HCT116 (cell line): ENCODE data around the gene NPS. TPM values are rescaled to one million over a fixed set of nuclear protein-coding genes. Genes with fewer than 3 reads are reported as not detected.

Source experiments
- ATAC-seq: fragments of 200-7000 bp; cut with Tn5 transposase; 2 replicates; pipeline ENCODE4 v1.9.1; 2020; ENCODE audit warnings: mild to moderate bottlenecking, moderate library complexity
- Bru-seq: library from RNA; stranded (reverse); fragments of 400-500 nt; gene quantifications from one replicate; lab custom pipeline; 2021; lab: Mats Ljungman, UMichigan
- BruChase-seq, 2 experiments: library from RNA; stranded (reverse); fragments of 400-500 nt; gene quantifications; one replicate each; lab custom pipeline; 2021; lab: Mats Ljungman, UMichigan
- BruUV-seq: library from RNA; stranded (reverse); fragments of 400-500 nt; replicated peaks from 2 replicates; lab custom pipeline; 2021; lab: Mats Ljungman, UMichigan
- CTCF ChIA-PET: fragments of 300-600 bp; sonication (Branson Sonifier 250); formaldehyde crosslinking; loops from one replicate; lab custom pipeline; 2021; ENCODE audit warnings: antibody characterized with exemption; lab: Charles Lee
- POLR2A ChIA-PET: fragments of 300-600, 350-600 bp; sonication (Branson Sonifier 250); formaldehyde crosslinking; loops from one replicate; lab custom pipeline; 2021; ENCODE audit warnings: antibody characterized with exemption; lab: Charles Lee
- RAD21 ChIA-PET, 2 experiments: fragments of 300-600 bp; sonication (Branson Sonifier 250); formaldehyde crosslinking; loops; one replicate each; lab custom pipeline; 2023; ENCODE audit warnings: low total read pairs in 2 of 2; ENCODE audit not compliant: uncharacterized antibody in 2 of 2, unreplicated experiment in 2 of 2, low non-redundant PET in 1 of 2; lab: Charles Lee
- DNase-seq: peaks from one replicate; pipeline ENCODE4 v3.0.0-alpha.2; 2010; ENCODE audit warnings: low read depth, low spot score
- H2AFZ ChIP-seq: fragments of 200-600 bp; shearing (Covaris generic), sonication (generic); 2 replicates; pipeline ENCODE4 v1.6.1; 2017; ENCODE audit warnings: low read depth, mixed run types, mixed read lengths, antibody characterized with exemption, low read length; ENCODE audit not compliant: poor library complexity, severe bottlenecking
- H3K27ac ChIP-seq: 2 replicates; pipeline ENCODE4 v1.5.1; 2012; ENCODE audit warnings: low read depth, low read length
- H3K27me3 ChIP-seq: fragments of 200-600 bp; sonication (generic); 2 replicates; pipeline ENCODE4 v1.6.1; 2016; ENCODE audit warnings: mixed run types, low read length, mixed read lengths; ENCODE audit not compliant: insufficient read depth
- H3K36me3 ChIP-seq, 2 experiments: fragments of 200-500 bp in 1 of 2; fragments of 200-600 bp in 1 of 2; sonication (Bioruptor generic) in 1 of 2; sonication (generic) in 1 of 2; 2 replicates each; pipeline versions ENCODE4 v1.5.1 to v1.6.1; 2014 to 2016; ENCODE audit warnings: low read length in 2 of 2, inconsistent platforms in 1 of 2, mixed read lengths in 1 of 2, mixed run types in 1 of 2; ENCODE audit not compliant: insufficient read depth in 2 of 2, control insufficient read depth in 1 of 2
- H3K4me1 ChIP-seq, 2 experiments: fragments of 200-600 bp in 1 of 2; sonication (generic) in 1 of 2; 2 replicates each; pipeline versions ENCODE4 v1.5.1 to v1.6.1; 2012 to 2017; ENCODE audit warnings: low read length in 2 of 2, inconsistent platforms in 1 of 2, mild to moderate bottlenecking in 1 of 2, mixed read lengths in 1 of 2, mixed run types in 1 of 2, moderate library complexity in 1 of 2; ENCODE audit not compliant: insufficient read depth in 2 of 2, control insufficient read depth in 1 of 2
- H3K4me2 ChIP-seq: fragments of 200-600 bp; sonication (generic); 2 replicates; pipeline ENCODE4 v1.6.1; 2017; ENCODE audit warnings: mixed run types, low read length, mixed read lengths
- H3K4me3 ChIP-seq, 2 experiments: fragments of 200-600 bp in 1 of 2; sonication (generic) in 1 of 2; replicated peaks in 1 of 2; 2 replicates each; pipeline ENCODE4 v1.5.1; 2011 to 2016; ENCODE audit warnings: low read length in 2 of 2, control low read depth in 1 of 2, low read depth in 1 of 2, mild to moderate bottlenecking in 1 of 2, mixed read lengths in 1 of 2, mixed run types in 1 of 2
- H3K79me2 ChIP-seq: fragments of 200-600 bp; sonication (generic); 2 replicates; pipeline ENCODE4 v1.6.1; 2017; ENCODE audit warnings: mild to moderate bottlenecking, mixed run types, low read length, moderate library complexity, mixed read lengths; ENCODE audit not compliant: insufficient read depth
- H3K9ac ChIP-seq: fragments of 200-600 bp; sonication (generic); 2 replicates; pipeline ENCODE4 v1.6.1; 2016; ENCODE audit warnings: low read length, mixed read lengths
- H3K9me2 ChIP-seq: fragments of 200-600 bp; sonication (generic), shearing (Covaris generic); 2 replicates; pipeline ENCODE4 v1.6.1; 2017; ENCODE audit warnings: mixed run types, mild to moderate bottlenecking, moderate library complexity; ENCODE audit not compliant: insufficient read depth
- H3K9me3 ChIP-seq, 2 experiments: fragments of 200-500 bp in 1 of 2; fragments of 200-600 bp in 1 of 2; sonication (Bioruptor generic) in 1 of 2; sonication (generic) in 1 of 2; 2 replicates each; pipeline ENCODE4 v1.6.1; 2014 to 2017; ENCODE audit warnings: low read length in 2 of 2, mixed read lengths in 2 of 2, inconsistent platforms in 1 of 2, low read depth in 1 of 2, mild to moderate bottlenecking in 1 of 2, mixed run types in 1 of 2, moderate library complexity in 1 of 2; ENCODE audit not compliant: control insufficient read depth in 1 of 2, insufficient read depth in 1 of 2
- H4K20me1 ChIP-seq: fragments of 200-600 bp; sonication (generic), shearing (Covaris generic); 2 replicates; pipeline ENCODE4 v1.6.1; 2017; ENCODE audit warnings: mixed run types, mild to moderate bottlenecking, moderate library complexity; ENCODE audit not compliant: insufficient read depth
- CBX3 ChIP-seq: IDR thresholded peaks from 2 replicates; pipeline ENCODE4 v1.6.1; 2012; ENCODE audit warnings: low read depth
- ELF1 ChIP-seq: IDR thresholded peaks from 2 replicates; pipeline ENCODE4 v1.6.1; 2012; ENCODE audit warnings: low read depth, borderline replicate concordance
- JUND ChIP-seq: IDR thresholded peaks from 2 replicates; pipeline ENCODE4 v1.6.1; 2012
- POLR2A ChIP-seq: IDR thresholded peaks from 2 replicates; pipeline ENCODE4 v1.7.0; 2011; ENCODE audit warnings: borderline replicate concordance; ENCODE audit not compliant: insufficient read depth, insufficient read length; ENCODE audit errors: extremely low read depth
- POLR2AphosphoS5 ChIP-seq: IDR thresholded peaks from 2 replicates; pipeline ENCODE4 v1.6.1; 2011; ENCODE audit warnings: mild to moderate bottlenecking, low read depth, low read length, moderate library complexity
- RAD21 ChIP-seq: IDR thresholded peaks from 2 replicates; pipeline ENCODE4 v1.6.1; 2012; ENCODE audit warnings: low read depth, mild to moderate bottlenecking
- SIN3A ChIP-seq: IDR thresholded peaks from 2 replicates; pipeline ENCODE4 v1.6.1; 2012; ENCODE audit warnings: low read depth
- TCF7L2 ChIP-seq: IDR thresholded peaks from 2 replicates; pipeline ENCODE4 v1.7.0; 2011; ENCODE audit warnings: borderline replicate concordance, inconsistent platforms; ENCODE audit not compliant: insufficient read depth, insufficient read length; ENCODE audit errors: extremely low read depth
- ZFX ChIP-seq: fragments of 450-650 bp; IDR thresholded peaks from 2 replicates; pipeline ENCODE4 v1.6.1; 2017
- ZNF274 ChIP-seq: fragments of 200-500 bp; sonication (Bioruptor generic); IDR thresholded peaks from 2 replicates; pipeline ENCODE4 v1.6.1; 2014; ENCODE audit warnings: mild to moderate bottlenecking, low read depth, low read length, inconsistent platforms
- intact Hi-C: fragments of 100-400 bp; cut with micrococcal nuclease; formaldehyde crosslinking; loops from 2 replicates; pipeline ENCODE4 v1.10.0; 2022
- long read RNA-seq: library from polyadenylated mRNA; unstranded; transcript quantifications from one replicate; pipeline ENCODE4 v2.0.0, GENCODE V29; 2021; ENCODE audit not compliant: unreplicated experiment
- polyA plus RNA-seq: library from polyadenylated mRNA; unstranded; fragments of >200 nt; gene quantifications from 2 replicates; pipeline ENCODE4 v1.2.1, GENCODE V29; 2012; ENCODE audit warnings: missing spikeins
- total RNA-seq: library from RNA; stranded (reverse); gene quantifications from one replicate; pipeline ENCODE4 v1.2.1, GENCODE V29; 2021; ENCODE audit not compliant: unreplicated experiment
- TF ChIP-seq, protein P1 (sequence below), 3 experiments: fragments of 200-600 bp in 1 of 3; sonication (generic) in 1 of 3; IDR thresholded peaks in 2 of 3; conservative IDR thresholded peaks in 1 of 3; 2 replicates each; pipeline ENCODE4 v1.5.1; 2012 to 2017; ENCODE audit warnings: low read depth in 2 of 3, low read length in 2 of 3, antibody characterized with exemption in 1 of 3, borderline replicate concordance in 1 of 3, control low read depth in 1 of 3, mild to moderate bottlenecking in 1 of 3, mixed read lengths in 1 of 3, mixed run types in 1 of 3, moderate library complexity in 1 of 3; ENCODE audit not compliant: insufficient read depth in 1 of 3
- TF ChIP-seq, protein P2 (sequence below): IDR thresholded peaks from 2 replicates; pipeline ENCODE4 v1.6.1; 2011; ENCODE audit warnings: mild to moderate bottlenecking, low read length, moderate library complexity; ENCODE audit not compliant: insufficient replicate concordance; ENCODE audit errors: extremely low read depth
- TF ChIP-seq, protein P3 (sequence below): IDR thresholded peaks from 2 replicates; pipeline ENCODE4 v1.6.1; 2012
- TF ChIP-seq, protein P4 (sequence below): IDR thresholded peaks from 2 replicates; pipeline ENCODE4 v1.6.1; 2012; ENCODE audit warnings: low read depth

NPS gene, protein sequence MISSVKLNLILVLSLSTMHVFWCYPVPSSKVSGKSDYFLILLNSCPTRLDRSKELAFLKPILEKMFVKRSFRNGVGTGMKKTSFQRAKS
- total RNA-seq (not detected), Bru-seq, nascent RNA (not detected), BruChase-seq, experiment 1, labeled RNA remaining after a 6-hour chase (not detected), BruChase-seq, experiment 2, labeled RNA remaining after a 2-hour chase (not detected)
- polyA plus RNA-seq, result not detected in 2 replicates
- long read RNA-seq, result 0 reads

DNA sequence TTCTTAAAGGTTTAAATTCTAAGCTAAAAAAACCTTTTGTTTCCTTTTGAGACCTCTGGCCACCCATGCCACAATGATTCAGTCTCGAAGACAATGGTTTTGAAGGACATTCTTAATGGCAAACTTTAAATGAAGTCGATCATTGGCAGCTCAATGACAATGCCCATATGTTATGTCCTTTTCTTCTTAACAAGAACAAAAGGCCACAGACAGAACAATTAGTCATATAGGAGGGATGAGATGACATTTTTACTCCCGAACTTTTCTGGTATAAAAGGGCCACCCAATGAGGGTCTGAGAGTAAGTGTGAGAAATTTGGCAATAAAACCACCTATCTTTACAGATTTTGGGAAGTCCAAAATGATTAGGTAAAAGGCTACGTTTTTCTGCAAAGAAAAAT is at the start of gene NPS:
Gene NPS (plus strand): TSS at position 301 of the 400 bp plus-strand sequence. CDS start 60 bp downstream, at position 361.
- no peaks in the 10 kb centered on the region for H3K36me3 ChIP-seq
- H3K27ac ChIP-seq, result no peak within 1 kb of the TSS
- intact Hi-C loops, result no loop called here
- H3K27me3 ChIP-seq, result peaks cover 43% of the 10 kb centered on the region
- no peaks in the 10 kb centered on the region for H3K79me2 ChIP-seq
- no peak within 1 kb of the TSS for H3K4me2 ChIP-seq
- no TSS peak for BruUV-seq
- ChIA-PET RAD21 (no interaction called here), CTCF (no interaction called here), POLR2A (no interaction called here)
- DNase-seq, result no peak
- H2AFZ ChIP-seq, result no peak within 1 kb of the TSS
- H4K20me1 ChIP-seq, result no peaks in the 10 kb centered on the region
- no peaks in the 10 kb centered on the region for H3K4me1 ChIP-seq
- H3K9ac ChIP-seq, result no peak within 1 kb of the TSS
- no peak for ATAC-seq
- peaks cover 0 to 9% of the 10 kb centered on the region in 2 experiments; a peak in 1 of 4 replicates for H3K9me3 ChIP-seq
- H3K4me3 ChIP-seq, result no peak within 1 kb of the TSS
- TF ChIP-seq, protein P1, sequence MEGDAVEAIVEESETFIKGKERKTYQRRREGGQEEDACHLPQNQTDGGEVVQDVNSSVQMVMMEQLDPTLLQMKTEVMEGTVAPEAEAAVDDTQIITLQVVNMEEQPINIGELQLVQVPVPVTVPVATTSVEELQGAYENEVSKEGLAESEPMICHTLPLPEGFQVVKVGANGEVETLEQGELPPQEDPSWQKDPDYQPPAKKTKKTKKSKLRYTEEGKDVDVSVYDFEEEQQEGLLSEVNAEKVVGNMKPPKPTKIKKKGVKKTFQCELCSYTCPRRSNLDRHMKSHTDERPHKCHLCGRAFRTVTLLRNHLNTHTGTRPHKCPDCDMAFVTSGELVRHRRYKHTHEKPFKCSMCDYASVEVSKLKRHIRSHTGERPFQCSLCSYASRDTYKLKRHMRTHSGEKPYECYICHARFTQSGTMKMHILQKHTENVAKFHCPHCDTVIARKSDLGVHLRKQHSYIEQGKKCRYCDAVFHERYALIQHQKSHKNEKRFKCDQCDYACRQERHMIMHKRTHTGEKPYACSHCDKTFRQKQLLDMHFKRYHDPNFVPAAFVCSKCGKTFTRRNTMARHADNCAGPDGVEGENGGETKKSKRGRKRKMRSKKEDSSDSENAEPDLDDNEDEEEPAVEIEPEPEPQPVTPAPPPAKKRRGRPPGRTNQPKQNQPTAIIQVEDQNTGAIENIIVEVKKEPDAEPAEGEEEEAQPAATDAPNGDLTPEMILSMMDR (IDR thresholded peaks at IDR 0.05 in 2 of 3, conservative IDR thresholded peaks at IDR 0.05 in 1 of 3; ENCODE audit: borderline replicate concordance in 1 of 3, insufficient read depth in 1 of 3, low read depth in 2 of 3, low read length in 2 of 3), result no peak
- no peak for TF ChIP-seq JUND
- TF ChIP-seq ZFX, result no peak
- no peak for TF ChIP-seq POLR2A
- TF ChIP-seq, protein P2, sequence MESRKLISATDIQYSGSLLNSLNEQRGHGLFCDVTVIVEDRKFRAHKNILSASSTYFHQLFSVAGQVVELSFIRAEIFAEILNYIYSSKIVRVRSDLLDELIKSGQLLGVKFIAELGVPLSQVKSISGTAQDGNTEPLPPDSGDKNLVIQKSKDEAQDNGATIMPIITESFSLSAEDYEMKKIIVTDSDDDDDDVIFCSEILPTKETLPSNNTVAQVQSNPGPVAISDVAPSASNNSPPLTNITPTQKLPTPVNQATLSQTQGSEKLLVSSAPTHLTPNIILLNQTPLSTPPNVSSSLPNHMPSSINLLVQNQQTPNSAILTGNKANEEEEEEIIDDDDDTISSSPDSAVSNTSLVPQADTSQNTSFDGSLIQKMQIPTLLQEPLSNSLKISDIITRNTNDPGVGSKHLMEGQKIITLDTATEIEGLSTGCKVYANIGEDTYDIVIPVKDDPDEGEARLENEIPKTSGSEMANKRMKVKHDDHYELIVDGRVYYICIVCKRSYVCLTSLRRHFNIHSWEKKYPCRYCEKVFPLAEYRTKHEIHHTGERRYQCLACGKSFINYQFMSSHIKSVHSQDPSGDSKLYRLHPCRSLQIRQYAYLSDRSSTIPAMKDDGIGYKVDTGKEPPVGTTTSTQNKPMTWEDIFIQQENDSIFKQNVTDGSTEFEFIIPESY, result no peak
- TF ChIP-seq ELF1, result no peak
- no peak for TF ChIP-seq CBX3
- no peak for TF ChIP-seq ZNF274
- no peak for TF ChIP-seq RAD21
- no peak for TF ChIP-seq SIN3A
- TF ChIP-seq POLR2AphosphoS5, result no peak
- TF ChIP-seq TCF7L2, result no peak
- TF ChIP-seq, protein P3, sequence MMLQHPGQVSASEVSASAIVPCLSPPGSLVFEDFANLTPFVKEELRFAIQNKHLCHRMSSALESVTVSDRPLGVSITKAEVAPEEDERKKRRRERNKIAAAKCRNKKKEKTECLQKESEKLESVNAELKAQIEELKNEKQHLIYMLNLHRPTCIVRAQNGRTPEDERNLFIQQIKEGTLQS, result no peak
- TF ChIP-seq, protein P4, sequence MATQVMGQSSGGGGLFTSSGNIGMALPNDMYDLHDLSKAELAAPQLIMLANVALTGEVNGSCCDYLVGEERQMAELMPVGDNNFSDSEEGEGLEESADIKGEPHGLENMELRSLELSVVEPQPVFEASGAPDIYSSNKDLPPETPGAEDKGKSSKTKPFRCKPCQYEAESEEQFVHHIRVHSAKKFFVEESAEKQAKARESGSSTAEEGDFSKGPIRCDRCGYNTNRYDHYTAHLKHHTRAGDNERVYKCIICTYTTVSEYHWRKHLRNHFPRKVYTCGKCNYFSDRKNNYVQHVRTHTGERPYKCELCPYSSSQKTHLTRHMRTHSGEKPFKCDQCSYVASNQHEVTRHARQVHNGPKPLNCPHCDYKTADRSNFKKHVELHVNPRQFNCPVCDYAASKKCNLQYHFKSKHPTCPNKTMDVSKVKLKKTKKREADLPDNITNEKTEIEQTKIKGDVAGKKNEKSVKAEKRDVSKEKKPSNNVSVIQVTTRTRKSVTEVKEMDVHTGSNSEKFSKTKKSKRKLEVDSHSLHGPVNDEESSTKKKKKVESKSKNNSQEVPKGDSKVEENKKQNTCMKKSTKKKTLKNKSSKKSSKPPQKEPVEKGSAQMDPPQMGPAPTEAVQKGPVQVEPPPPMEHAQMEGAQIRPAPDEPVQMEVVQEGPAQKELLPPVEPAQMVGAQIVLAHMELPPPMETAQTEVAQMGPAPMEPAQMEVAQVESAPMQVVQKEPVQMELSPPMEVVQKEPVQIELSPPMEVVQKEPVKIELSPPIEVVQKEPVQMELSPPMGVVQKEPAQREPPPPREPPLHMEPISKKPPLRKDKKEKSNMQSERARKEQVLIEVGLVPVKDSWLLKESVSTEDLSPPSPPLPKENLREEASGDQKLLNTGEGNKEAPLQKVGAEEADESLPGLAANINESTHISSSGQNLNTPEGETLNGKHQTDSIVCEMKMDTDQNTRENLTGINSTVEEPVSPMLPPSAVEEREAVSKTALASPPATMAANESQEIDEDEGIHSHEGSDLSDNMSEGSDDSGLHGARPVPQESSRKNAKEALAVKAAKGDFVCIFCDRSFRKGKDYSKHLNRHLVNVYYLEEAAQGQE, result no peak
- no peaks in the 10 kb centered on the region for H3K9me2 ChIP-seq
